Esophagus muscularis mucosa (tissue), 4 donors: ENCODE measurements around the gene CLASP1. TPM values are rescaled to one million over a fixed set of nuclear protein-coding genes. Genes with fewer than 3 reads are reported as not detected.

Source experiments
- DNase-seq: peaks from one replicate; pipeline ENCODE4 v3.0.0-alpha.2; 2017; ENCODE audit errors: extremely low spot score
- H3K27ac ChIP-seq, 4 donors: fragments of 200-600 bp; sonication (generic); replicated peaks in 1 of 4; 1 replicate in 3 of 4; 2 replicates in 1 of 4; pipeline ENCODE4 v1.5.1; 2016 to 2019; ENCODE audit warnings: mild to moderate bottlenecking in 1 of 4
- H3K27me3 ChIP-seq, 4 donors: fragments of 200-600 bp; sonication (generic); one replicate each; pipeline versions ENCODE4 v1.5.1 to v1.6.0; 2016 to 2019
- H3K36me3 ChIP-seq, 4 donors: fragments of 200-600 bp; sonication (generic); one replicate each; pipeline ENCODE4 v1.5.1; 2016 to 2019
- H3K4me1 ChIP-seq, 4 donors: fragments of 200-600 bp; sonication (generic); one replicate each; pipeline ENCODE4 v1.5.1; 2016 to 2019
- H3K4me3 ChIP-seq, 4 donors: fragments of 200-600 bp; sonication (generic); 1 replicate in 2 of 4; 2 replicates in 2 of 4; pipeline ENCODE4 v1.5.1; 2016 to 2019; ENCODE audit warnings: mild to moderate bottlenecking in 4 of 4, moderate library complexity in 1 of 4
- H3K9me3 ChIP-seq, 4 donors: fragments of 200-600 bp; sonication (generic); 1 replicate in 3 of 4; 2 replicates in 1 of 4; pipeline ENCODE4 v1.5.1; 2016 to 2019
- CTCF ChIP-seq, 3 experiments: fragments of 200-600 bp in 2 of 3; fragments of 450-650 bp in 1 of 3; sonication (generic) in 2 of 3; IDR thresholded peaks; one replicate each; pipeline ENCODE4 v1.5.1; 2017 to 2019; ENCODE audit warnings: antibody characterized with exemption in 3 of 3, mild to moderate bottlenecking in 2 of 3, moderate library complexity in 1 of 3
- EP300 ChIP-seq: sonication (generic); formaldehyde crosslinking; IDR thresholded peaks from one replicate; pipeline ENCODE4 v1.6.1; 2017; ENCODE audit warnings: antibody characterized with exemption
- POLR2A ChIP-seq: fragments of 450-650 bp; IDR thresholded peaks from one replicate; pipeline ENCODE4 v1.6.1; 2017; ENCODE audit warnings: antibody characterized with exemption, moderate library complexity, mild to moderate bottlenecking, low read depth
- POLR2AphosphoS5 ChIP-seq, 2 donors: sonication (generic); formaldehyde crosslinking; IDR thresholded peaks; one replicate each; pipeline ENCODE4 v1.6.1; 2017; ENCODE audit warnings: antibody characterized with exemption in 2 of 2
- WGBS: methylation state at CpG from one replicate; pipeline ENCODE4 v1.1.5; 2018; 5-methylcytosine and 5-hydroxymethylcytosine counted together
- intact Hi-C: fragments of 100-400 bp; cut with DNase I; formaldehyde crosslinking; loops from one replicate; pipeline ENCODE4 v1.15.1; 2023
- total RNA-seq, 4 donors: library from RNA; depleted of rRNA; stranded (reverse); fragments of >200 nt; gene quantifications; one replicate each; pipeline versions ENCODE4 v1.1.0 to v1.2.1, GENCODE V29; 2016

Gene CLASP1
- total RNA-seq, 4 donors from 2014 or later, result 62.6 to 78.6 (median 70.5) TPM

- 47% methylated on average over 1 of the region's 1 CpG for WGBS
- TF ChIP-seq EP300, result no peak
- no peak for TF ChIP-seq POLR2AphosphoS5 (IDR thresholded peaks at IDR 0.05)
- no peak for TF ChIP-seq CTCF (IDR thresholded peaks at IDR 0.05)
- no peak for TF ChIP-seq POLR2A
- Histone ChIP-seq H3K27ac (no peak overlapping the region), H3K9me3 (no peaks in the 10 kb centered on the region), H3K36me3 (peaks cover 26 to 90% (median 72%) of the 10 kb centered on the region in 4 donors), H3K27me3 (no peaks in the 10 kb centered on the region), H3K4me1 (peaks cover 0 to 5% (median 1%) of the 10 kb centered on the region in 4 donors), H3K4me3 (no peak overlapping the region)
- intact Hi-C loops, result loop anchor here (10.0 kb wide), 1 partner anchor 261 kb away; no protein-coding TSS in a partner anchor
- DNase-seq, result no peak
These were observed 293.8 kb downstream of the CLASP1 start for GRCh38 chr2:121355488-121355887.

DNA sequence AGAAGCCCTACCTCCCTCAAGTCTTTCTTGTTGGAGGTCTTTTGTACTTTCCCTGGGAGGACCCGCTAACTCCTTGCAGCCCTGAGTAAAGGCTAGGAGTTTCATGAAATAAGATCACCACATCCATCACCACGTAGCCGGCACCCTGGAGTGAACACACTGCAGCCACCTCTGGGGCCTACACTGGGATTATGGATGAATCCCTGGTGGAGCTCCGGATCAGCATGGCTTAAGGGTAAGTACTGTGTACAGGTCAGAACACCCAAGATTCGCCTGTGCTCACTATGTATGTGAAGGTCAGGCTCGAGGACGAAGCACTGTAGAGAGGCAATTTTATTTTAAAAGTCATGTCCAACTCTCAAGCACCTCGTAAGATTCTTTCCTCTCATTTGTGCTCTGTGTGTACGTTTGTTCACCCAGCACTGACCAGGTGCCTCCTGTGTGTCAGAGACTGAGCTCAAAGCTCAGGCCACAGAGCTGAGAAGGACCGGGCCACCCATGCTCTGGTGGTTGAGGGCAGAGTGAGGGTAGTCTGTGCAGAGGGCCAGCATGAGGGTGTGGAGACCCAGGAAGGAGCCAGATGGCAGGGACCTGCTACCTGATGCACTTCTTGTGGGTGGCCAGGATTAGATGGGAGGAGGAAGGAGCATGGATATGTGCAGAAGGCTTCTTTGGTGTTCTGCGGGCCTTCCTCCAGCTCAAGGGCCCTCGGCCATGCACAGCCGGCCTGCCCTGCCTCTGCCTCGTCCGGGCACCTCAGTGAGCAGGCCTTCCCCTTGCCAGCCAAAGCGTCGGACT, 297.5 kb downstream of the CLASP1 start:
- intact Hi-C loops, result loop anchor here (10.0 kb wide), 1 partner anchor 257 kb away; no protein-coding TSS in a partner anchor
- H3K9me3 ChIP-seq, result no peaks in the 10 kb centered on the region
- WGBS, result 87% methylated on average over 17 of the region's 17 CpGs
- DNase-seq, result no peak
- no peak overlapping the region for H3K27ac ChIP-seq
- TF ChIP-seq CTCF (IDR thresholded peaks at IDR 0.05) (no peak), POLR2AphosphoS5 (IDR thresholded peaks at IDR 0.05) (no peak), POLR2A (no peak), EP300 (no peak)
- no peak overlapping the region for H3K4me3 ChIP-seq
- H3K27me3 ChIP-seq, result no peaks in the 10 kb centered on the region
- no peaks in the 10 kb centered on the region for H3K4me1 ChIP-seq
- H3K36me3 ChIP-seq, result peaks cover 47 to 97% (median 92%) of the 10 kb centered on the region in 4 donors

- 85% methylated on average over 6 of the region's 6 CpGs for WGBS
- Histone ChIP-seq H3K9me3 (no peaks in the 10 kb centered on the region), H3K4me1 (no peaks in the 10 kb centered on the region), H3K36me3 (peaks cover 55 to 98% (median 96%) of the 10 kb centered on the region in 4 donors), H3K27ac (no peak overlapping the region), H3K27me3 (no peaks in the 10 kb centered on the region), H3K4me3 (no peak overlapping the region)
- TF ChIP-seq POLR2AphosphoS5 (IDR thresholded peaks at IDR 0.05) (no peak), EP300 (no peak), POLR2A (no peak), CTCF (IDR thresholded peaks at IDR 0.05) (no peak)
- intact Hi-C loops, result loop anchor here (10.0 kb wide), 1 partner anchor 256 kb away; no protein-coding TSS in a partner anchor
- no peak for DNase-seq
These were observed 298.4 kb downstream of the CLASP1 start for GRCh38 chr2:121350890-121351289.

DNA sequence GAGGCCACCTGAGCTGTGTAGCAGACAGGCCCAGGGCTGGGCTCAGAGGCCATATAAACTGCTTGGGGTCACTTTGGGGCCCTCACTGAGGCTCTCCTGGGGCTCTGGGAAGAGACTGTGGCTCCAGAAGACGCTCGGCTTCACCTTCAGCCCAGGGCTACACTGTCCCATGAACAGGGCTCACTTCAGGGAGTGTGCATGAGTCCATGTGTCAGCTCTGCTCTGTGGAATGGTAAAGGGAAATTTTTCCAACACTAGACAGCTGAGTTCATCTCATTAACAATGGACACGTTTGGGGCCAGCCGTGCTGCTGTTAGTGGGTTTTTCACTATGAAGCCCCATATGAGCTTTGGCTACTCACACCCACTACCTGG, 298.9 kb downstream of the CLASP1 start:
- Histone ChIP-seq H3K4me3 (no peak overlapping the region), H3K27ac (no peak overlapping the region), H3K27me3 (no peaks in the 10 kb centered on the region), H3K4me1 (no peaks in the 10 kb centered on the region), H3K36me3 (peaks cover 58 to 100% (median 97%) of the 10 kb centered on the region in 4 donors), H3K9me3 (no peaks in the 10 kb centered on the region)
- TF ChIP-seq CTCF (IDR thresholded peaks at IDR 0.05) (no peak), POLR2A (no peak), EP300 (no peak), POLR2AphosphoS5 (IDR thresholded peaks at IDR 0.05) (no peak)
- intact Hi-C loops, result loop anchor here (10.0 kb wide), 1 partner anchor 256 kb away; no protein-coding TSS in a partner anchor
- no peak for DNase-seq
- 80% methylated on average over 3 of the region's 4 CpGs for WGBS
